SHP77 treated with DMSO at 0.1 percent for 48 hours (cell line): ENCODE measurements around the gene PTPRD.
"Not testable (repeated sequence)": the region's sequence is repeated elsewhere in the genome, so short reads cannot be mapped to it uniquely, and the experiment has no call there.

Experiments
- DNase-seq: peaks from one replicate; lab custom pipeline; 2025; lab: John Stamatoyannopoulos, UW

Gene PTPRD

DNA sequence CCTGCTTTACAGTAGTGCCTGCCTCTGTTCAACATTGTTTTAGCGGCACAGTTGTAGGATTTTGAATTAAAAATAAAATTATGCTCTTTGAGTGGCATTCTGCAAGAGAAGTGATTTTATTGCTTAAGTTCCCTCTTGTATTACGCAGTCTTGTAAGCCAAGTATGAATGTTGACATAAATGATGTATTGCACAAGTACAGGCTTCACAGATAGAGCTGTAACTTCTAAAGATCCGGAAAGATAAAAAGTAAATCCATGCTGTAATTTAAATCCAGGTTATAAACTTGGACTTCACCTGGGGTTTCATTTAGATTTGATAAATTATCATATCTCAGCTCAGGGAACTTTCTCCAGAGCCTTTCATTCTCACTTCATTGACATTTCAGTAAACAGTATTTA lies 1114.7 kb downstream of the PTPRD start:
- DNase-seq = no peak

DNA sequence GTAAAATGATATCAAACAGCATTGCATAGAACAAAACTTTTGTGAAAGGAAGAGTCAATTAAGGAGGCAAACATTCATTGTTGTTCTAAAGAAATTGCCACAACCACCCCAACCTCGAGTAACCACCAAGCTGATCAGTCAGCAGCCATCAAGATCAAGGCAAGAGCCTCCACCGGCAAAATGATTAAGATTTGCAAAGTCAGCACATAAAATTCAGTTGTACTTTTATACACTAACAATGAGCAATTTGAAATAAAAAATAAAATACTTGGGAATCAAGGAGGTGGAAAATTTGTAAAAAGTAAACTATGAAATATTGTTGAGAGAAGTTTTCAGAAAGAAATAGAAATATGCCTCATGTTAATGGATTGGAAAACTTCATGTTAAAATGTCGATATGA lies 1118.5 kb downstream of the PTPRD start:
- no peak for DNase-seq

DNA sequence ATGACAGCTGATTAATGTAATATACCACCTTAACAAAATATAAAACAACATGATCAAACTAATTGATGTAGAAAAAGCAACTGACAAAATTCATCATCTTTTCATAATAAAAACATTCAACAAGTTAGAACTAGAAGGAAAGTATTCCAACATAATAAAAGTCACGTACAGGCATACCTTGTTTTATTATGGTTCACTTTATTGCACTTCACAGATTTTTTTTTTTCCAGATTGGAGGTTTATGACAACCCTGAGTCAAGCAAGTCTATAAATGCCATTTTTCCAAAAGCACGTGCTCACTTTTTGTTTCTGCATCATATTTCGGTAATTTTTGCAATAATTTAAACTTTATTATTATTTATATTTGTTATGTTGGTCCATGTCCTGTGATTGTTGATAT lies 1120.3 kb downstream of the PTPRD start:
- DNase-seq = no peak

DNA sequence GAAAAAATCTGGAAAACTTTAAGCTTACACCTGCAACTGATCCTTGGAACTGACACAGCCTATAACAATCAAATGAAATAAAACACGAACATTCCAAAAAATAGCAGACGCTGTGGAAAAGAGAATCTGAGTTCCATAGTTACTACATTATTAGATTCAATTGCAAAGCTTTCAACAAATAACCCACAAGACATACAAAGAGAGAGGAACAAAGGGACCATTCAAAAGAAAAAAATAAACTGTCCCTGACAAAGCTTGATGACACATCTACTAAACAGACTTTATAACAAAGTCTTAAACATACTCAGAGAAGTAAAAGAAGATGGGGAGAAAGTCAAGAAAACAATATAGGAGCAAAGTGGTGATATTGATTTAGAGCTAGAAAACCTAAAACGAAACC lies 1123.6 kb downstream of the PTPRD start:
- no peak for DNase-seq

DNA sequence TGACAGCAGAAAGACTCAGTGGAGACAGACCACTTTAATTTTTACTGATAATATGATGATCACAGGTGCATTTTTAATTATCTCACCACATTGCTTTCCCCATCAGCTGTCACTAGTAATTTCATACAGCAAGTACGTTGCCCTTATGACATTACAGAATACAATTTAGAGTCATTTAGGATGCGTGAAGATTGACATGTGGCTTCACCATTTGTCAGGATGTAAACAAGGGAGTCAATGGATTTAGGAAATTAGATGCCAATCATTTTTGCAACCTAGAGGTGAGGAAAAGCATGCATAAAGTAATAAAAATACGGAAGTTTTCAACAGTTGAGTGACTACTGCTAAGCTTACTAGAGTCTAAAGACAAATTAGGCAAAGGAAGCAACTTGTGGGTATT lies 1129.6 kb downstream of the PTPRD start:
- DNase-seq = no peak

DNA sequence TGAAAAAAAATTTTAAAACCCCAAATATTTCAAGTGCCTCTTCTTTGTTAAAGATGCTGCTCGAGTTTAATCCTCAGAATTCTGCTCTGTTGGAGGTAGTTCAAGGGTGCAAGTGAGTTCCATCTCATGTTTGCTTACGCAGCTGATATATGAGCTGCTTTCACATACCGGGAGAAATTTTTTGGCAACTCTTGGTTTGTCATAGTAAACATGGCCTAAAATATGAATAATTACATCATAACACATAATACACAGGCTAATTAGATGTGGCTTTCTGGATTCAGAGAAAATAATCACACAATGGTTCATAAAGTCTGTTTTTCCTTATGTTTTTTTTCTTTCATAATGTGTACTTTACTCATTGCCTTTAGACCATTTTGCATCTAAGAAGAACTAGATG lies 1134.1 kb downstream of the PTPRD start:
- no peak for DNase-seq

DNA sequence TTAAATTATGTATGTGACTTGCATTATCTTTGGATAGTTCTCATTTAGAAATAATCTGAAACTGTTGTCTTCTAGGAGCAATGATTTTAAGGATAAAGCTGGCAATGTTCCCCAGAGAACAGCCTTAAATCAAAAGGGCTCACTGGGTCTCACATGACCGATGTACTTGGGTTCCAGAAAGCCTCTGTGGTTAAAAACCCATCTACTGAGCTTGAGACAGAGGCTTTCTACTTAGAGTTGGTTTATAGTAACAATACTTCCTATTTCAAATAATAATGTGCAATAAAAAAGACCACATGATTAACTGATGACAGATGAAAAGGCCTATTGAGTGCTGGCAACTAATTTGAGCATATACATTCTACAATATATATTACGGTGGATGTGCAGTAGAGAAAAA lies 1143.5 kb downstream of the PTPRD start:
- DNase-seq = no peak

DNA sequence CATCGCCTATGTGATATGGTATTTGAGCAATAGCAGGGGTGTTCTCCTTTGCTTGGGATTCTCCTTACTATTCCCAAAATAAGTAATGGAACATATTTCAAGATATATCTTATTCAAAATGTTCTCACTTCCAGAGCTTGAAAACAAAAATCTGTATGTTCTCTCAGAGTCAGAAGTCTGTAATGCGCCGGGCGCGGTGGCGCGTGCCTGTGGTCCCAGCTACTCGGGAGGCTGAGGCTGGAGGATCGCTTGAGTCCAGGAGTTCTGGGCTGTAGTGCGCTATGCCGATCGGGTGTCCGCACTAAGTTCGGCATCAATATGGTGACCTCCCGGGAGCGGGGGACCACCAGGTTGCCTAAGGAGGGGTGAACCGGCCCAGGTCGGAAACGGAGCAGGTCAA lies 1170.9 kb downstream of the PTPRD start:
- DNase-seq = not testable (repeated sequence)

DNA sequence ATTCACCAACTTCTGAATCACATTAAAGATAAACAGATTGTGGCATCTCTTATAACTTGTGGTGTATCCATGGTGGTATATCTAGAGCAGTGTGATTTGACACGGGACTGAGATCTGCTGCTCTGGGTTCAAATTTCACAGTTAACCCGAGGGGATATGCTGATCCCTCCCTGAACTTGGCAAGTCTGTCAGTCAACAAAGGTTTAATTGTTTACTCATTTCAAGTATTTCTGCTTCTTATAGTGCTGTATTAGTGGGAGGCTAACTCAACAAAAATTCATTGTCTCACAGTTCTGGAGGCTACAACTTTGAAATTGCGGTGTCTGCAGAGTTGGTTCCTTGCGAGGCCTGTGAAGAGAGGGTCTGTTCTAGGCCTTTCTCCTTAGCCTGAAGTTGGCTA lies 1175.2 kb downstream of the PTPRD start:
- no peak for DNase-seq

DNA sequence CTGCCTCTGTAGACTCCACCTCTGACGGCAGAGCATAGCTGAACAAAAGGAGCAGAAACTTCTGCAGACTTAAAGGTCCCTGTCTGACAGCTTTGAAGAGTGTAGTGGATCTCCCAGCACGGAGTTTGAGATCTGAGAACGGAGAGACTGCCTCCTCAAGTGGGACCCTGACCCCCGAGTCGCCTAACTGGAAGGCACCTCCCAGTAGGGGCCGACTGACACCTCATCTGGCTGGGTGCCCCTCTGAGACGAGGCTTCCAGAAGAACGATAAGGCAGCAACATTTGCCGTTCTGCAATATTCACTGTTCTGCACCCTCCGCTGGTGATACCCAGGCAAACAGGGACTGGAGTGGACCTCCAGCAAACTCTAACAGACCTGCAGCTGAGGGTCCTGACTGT lies 1186.3 kb downstream of the PTPRD start:
- DNase-seq = not testable (repeated sequence)

DNA sequence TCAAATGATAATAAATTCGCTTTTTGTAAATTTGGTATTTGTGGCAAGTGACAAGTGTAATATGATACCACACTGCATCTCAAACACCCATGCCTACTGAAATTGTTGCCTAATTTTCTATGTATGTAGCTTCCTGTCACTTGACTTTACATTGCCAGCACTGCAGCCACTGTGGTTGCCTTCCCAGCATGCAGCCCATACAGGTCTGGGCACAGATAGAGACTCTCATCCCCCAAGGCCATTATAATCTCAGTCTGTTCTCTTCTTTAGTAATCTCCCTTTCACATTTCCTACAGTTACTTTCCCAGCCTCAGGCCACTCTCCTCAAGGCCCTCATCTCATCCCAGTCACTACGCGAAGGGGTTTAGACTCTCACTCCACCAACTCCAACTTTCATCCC lies 1200.6 kb downstream of the PTPRD start:
- DNase-seq = no peak

DNA sequence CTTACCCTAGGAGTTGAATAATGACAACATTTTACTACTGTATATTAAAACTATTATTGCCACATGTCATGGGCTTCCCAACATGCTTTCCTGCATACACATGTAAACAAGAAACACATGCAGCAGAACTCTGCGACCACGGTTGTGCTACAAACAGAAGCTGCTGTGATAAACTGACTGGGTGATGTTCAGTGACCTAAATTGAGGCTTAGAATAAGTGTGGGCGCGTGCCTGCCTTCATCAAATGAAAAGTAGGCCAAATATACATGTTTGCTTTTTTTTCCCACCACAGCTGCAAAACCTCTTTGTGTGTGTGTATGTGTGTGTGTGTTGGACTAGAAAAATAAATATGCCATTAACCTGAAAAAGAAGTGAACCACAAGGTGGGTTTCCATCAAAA lies 1202.1 kb downstream of the PTPRD start:
- DNase-seq = no peak

DNA sequence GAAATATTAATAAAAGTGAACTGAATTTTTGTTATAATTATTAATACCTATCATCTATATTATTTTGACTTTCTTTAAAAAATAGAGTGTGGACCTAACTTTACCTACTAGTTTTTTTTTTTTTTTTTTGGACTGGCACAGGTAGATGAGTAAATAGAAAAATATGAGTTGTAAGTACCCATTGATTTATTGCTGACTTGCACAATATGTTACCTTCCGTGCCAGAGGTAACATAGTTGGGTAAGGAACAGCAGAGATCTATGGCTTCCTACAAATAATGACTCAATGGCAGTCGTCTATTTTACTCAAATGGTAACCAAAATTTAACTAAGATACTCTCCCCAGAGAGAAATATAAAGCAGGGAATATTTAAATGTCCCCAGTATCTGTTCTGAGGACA lies 1212.8 kb downstream of the PTPRD start:
- DNase-seq = no peak

DNA sequence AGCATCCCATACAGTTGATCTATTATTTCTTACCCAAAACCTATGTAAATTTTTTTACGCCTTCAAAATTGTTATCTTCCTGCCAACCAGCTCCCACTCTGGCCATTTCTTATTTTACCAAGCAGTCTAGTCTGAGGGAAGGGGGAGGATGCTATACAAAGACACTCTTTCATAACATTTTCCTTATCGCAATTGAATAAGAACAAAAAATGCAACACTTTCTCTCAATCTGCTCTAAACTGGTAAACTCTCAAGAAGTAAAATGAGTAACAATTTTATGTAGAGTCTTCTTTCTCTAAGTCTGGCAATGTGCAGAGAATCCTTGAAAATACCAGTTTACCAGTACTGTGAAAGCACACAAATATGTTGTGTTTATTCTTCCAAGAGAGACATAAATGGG lies 1216.3 kb downstream of the PTPRD start:
- DNase-seq = no peak

DNA sequence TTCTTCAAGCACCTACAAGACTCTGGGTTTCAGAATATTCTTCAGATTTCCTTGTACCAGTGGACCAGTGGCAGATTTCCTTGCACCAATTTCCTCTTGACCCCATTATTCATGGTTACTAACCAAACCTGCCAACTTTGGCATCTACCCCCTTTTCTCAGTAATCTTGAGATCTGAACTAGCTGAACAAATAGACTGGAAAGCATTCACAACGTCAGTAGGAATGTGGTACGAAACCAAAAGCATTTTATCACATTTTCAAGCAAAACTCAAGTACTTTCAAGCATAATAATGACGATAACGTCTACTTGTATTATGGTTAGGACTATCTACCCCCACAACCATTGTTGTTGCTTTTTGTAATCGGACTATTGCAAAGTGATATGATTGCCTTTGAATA lies 1217.3 kb downstream of the PTPRD start:
- DNase-seq = no peak

DNA sequence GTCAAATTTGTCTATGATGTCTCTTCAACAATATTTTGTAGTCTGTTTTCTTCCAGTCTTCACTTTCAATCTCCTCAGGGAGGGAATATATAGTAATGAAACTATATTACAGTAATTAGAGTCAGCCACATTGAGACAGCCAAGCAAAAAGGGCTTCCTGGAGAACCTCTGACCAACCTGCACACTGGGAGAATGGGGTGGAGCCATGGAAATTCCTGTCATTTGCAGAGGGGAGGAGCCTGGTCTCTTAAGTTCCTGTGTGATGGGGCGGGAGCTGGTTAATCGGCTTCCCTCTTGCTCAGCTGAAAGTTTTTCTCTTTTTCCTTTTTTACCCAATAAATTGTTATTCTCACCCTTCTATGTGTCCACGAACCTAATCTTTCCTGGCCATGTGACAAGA lies 1220.0 kb downstream of the PTPRD start:
- DNase-seq = no peak

DNA sequence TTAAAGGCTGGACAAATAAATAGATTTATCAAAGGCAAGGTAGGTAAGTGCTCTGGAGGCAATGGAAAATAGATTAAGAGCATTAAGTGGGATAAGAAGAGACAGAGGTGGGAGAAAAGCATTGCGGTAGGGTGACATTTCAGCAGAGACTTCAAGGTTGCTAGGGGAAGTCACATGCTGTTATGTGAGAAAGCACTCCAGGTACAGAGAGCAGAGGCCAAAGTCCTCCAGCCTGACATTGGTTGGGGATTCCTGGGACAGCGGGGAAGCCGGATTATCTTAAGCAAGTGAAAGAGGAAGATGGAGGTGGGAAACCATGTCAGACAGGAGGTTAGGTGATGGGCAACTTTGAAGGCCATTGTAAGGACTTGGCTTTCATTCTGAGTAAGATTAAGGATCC lies 1222.9 kb downstream of the PTPRD start:
- no peak for DNase-seq

DNA sequence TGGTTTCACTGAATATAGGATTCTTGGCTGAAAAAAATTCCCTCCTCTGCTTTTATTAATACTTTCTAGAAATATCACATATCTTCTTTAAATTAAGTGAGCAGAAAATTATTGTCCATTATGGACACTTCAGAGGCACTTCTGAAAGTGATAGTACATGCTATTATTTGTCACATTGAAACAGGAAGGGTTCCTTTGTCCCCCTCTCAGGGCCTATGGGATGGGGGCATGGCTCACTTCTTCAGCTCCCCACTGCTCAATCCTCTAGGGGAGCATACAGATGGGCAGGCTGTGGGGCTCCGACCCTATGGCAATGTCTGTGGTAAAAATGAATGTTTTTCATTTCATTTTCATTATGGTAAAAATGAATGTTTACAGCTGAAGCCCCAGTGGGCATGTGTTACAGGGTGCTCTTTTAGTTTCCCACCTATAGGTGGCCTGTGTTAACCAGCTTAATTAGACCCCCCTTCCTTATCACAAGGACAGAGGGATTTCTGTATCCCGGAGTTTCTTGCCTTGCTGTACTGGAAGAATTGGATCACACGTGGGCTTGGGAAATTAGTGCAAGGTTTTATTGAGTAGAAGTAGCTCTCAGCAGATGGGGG lies 1225.2 kb downstream of the PTPRD start:
- no peak for DNase-seq

DNA sequence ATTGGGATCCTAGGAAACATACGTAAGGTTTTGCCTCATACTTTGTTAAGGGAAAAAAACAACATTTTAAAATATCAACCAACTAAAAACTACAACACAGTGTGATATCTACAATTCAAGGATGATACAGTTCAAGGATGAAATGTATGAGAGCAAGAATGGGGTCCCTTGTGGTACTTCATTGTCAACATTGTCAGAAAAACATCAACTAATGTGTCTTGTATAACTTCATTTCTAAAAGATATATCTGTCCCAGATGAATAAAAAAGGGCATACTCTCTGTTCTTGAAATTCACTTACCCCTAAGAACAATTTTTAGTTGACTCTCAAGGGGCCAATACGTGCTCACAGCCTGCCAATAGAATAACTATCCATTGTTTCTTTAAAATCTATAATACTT lies 1250.5 kb downstream of the PTPRD start:
- DNase-seq = no peak

DNA sequence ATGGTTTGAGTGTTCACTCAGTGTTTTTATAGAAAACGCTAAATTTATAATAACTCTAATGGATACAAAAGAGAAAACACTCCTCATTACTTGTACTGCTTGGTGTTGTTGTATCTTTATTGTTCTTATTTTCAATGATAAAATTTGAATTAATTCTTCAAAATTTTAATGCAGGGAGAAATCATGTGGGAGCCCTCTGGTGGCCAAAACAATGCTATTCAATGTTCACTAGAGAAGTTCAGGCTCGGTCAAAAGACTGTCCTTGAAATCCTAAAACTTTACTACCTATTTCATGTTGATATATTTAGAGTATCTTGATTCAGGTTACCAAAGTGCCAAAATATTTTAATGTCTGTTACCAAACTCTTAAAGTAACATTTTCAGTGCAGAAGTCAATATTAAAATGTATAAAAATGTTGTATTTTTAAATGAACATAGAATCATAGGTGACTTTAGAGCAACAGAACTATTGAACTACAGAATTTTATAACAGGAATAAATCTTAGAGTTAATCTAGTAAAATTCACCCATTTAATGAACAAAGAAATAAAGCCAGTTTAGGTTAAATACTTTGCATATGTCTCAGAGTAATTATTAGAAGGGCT lies 1259.8 kb downstream of the PTPRD start:
- DNase-seq = no peak

DNA sequence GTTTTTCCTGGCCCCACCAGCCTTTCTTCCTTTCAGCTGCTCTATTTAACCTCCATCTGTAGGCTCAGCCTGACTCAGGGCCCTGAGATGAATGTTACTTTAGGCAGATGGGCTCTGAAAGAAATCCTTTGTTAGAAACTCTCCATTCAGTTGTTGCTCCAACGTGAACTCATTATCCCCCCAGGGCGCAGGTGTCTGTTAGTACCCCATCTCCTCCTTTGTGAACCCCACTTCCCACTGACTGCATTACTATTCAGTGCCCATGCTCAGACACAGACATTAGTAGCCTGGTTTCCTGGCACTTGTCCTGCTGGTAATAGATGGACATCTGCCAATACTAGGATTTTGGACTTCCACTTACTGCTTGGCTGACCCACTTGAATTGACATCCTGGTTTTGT lies 1271.6 kb downstream of the PTPRD start:
- no peak for DNase-seq

DNA sequence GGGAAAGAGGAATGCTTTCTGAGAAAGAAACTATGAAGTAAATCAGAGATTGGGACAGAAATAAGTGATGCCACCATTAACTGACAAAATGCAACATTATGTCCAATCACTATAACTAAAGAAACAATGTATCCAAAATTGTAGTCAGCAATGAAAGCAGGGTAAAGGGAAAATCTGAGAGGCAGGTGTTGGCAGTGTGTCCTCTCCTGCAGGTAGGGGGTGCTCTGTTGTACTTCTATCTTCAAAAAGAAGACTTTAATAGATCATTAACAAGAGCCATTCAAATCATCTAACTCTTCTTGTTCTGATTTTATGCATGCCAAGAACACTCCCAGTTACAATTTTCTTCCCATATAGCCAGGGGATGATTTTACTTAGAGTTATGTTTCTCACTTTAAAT lies 1275.7 kb downstream of the PTPRD start:
- DNase-seq = no peak

DNA sequence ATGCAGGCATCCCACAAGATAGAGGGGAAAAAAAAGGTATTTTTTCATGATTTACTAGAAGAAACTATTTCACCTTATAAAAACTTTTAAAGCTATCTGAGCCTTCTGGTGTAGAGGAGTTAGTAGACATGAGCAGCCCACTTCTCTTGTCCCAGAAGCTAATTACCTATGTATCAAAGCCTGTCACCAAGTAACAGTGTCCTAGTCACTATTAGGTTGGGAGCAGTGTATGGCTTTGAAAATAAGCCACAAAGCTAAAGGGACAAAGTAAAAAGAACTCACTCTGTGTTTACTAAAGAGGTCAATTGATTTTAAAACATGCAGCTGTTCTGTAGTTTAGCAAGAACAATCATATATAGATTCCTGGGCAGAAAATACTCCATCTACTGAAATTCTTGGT lies 1286.1 kb downstream of the PTPRD start:
- DNase-seq = no peak

DNA sequence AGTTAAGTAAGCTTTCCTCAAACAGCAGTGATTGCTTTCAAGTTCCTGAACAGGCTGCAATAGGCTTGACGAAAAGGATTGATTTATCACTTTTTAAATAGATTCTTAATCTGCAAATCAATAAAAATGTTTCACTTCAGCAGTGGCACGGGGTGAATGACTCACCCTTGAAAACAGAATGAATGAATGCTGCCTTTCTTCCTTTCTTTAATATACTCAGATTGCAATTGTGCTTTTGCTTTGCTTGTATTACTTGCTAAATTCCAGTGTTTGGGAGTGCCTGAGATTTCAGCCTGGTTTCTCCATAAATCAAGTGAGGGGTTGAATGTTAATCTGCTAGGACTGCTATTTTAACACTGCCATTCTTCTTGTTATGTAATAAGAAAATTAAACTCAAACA lies 1293.8 kb downstream of the PTPRD start:
- DNase-seq = no peak

DNA sequence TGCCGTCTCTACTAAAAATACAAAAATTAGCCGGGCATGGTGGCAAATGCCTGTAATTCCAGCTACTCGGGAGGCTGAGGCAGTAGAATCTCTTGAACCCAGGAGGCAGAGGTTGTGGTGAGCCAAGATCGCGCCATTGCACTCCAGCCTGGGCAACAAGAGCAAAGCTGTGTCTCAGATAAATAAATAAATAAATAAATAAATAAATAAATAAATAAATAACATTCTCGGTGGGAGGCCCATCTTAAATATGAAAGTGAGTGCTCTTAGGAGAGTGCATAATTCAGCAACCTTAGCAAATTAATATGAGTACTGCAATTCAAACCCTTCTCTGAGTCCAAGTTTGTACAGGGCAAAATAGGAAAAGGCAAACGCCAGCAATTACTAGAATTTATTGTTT lies 1302.1 kb downstream of the PTPRD start:
- not testable (repeated sequence) for DNase-seq
